IPS DF 19.7 (cell line): ENCODE data around the gene PCBP3.
"Not testable (repeated sequence)": the region's sequence is repeated elsewhere in the genome, so short reads cannot be mapped to it uniquely, and the experiment has no call there.

Experiments
- DNase-seq: peaks from one replicate; pipeline ENCODE4 v3.0.0-alpha.2; 2013; ENCODE audit warnings: low read depth, low spot score

Gene PCBP3

GRCh38 chr21:45613396-45613795 is 30.1 kb upstream of the PCBP3 start:
- no peak for DNase-seq

GRCh38 chr21:45613881-45614280 is 29.6 kb upstream of the PCBP3 start:
- DNase-seq: no peak

GRCh38 chr21:45615145-45615711 is 28.3 kb upstream of the PCBP3 start:
- no peak for DNase-seq

GRCh38 chr21:45617021-45617921 is 26.3 kb upstream of the PCBP3 start:
- no peak for DNase-seq

- no peak for DNase-seq
Measured at GRCh38 chr21:45618287-45618686, 25.2 kb upstream of the PCBP3 start.

- no peak for DNase-seq
Measured at GRCh38 chr21:45618846-45619485, 24.6 kb upstream of the PCBP3 start.

- DNase-seq: no peak
Measured at GRCh38 chr21:45620201-45620923, 23.2 kb upstream of the PCBP3 start.

GRCh38 chr21:45621435-45622331 is 21.8 kb upstream of the PCBP3 start:
- DNase-seq: not testable (repeated sequence)

GRCh38 chr21:45622416-45623097 is 21.0 kb upstream of the PCBP3 start:
- DNase-seq: no peak

- DNase-seq: no peak
Measured at GRCh38 chr21:45623436-45623835, 20.1 kb upstream of the PCBP3 start.

GRCh38 chr21:45626127-45626526 is 17.4 kb upstream of the PCBP3 start:
- DNase-seq: not testable (repeated sequence)

- DNase-seq: no peak
Measured at GRCh38 chr21:45629046-45629981, 14.2 kb upstream of the PCBP3 start.

- DNase-seq: no peak
Measured at GRCh38 chr21:45630066-45630694, 13.3 kb upstream of the PCBP3 start.

- no peak for DNase-seq
Measured at GRCh38 chr21:45630876-45631275, 12.6 kb upstream of the PCBP3 start.

GRCh38 chr21:45631540-45631939 is 12.0 kb upstream of the PCBP3 start:
- DNase-seq: no peak

GRCh38 chr21:45632160-45632559 is 11.4 kb upstream of the PCBP3 start:
- no peak for DNase-seq

GRCh38 chr21:45632637-45633251 is 10.8 kb upstream of the PCBP3 start:
- DNase-seq: no peak

- no peak for DNase-seq
Measured at GRCh38 chr21:45634511-45635183, 8.9 kb upstream of the PCBP3 start.
